SK-N-SH (cell line): Measurements from ENCODE around the gene FRRS1L.

Experiments used
- EZH2phosphoT487 ChIP-seq: fragments of 200-600 bp; sonication (generic); IDR thresholded peaks from 2 replicates; pipeline ENCODE4 v1.6.1; 2017; ENCODE audit warnings: low read depth, mixed run types, mild to moderate bottlenecking, antibody characterized with exemption, moderate library complexity, borderline replicate concordance
- MXI1 ChIP-seq: IDR thresholded peaks from 2 replicates; pipeline ENCODE4 v1.6.1; 2012; ENCODE audit warnings: mild to moderate bottlenecking, low read depth, low read length, improper control_type of control experiment
- POLR2AphosphoS5 ChIP-seq: IDR thresholded peaks from 2 replicates; pipeline ENCODE4 v1.6.1; 2012; ENCODE audit warnings: low read depth, low read length
- SMC3 ChIP-seq: IDR thresholded peaks from 2 replicates; pipeline ENCODE4 v1.6.1; 2012; ENCODE audit warnings: low read depth, low read length, improper control_type of control experiment
- TAF1 ChIP-seq: IDR thresholded peaks from 2 replicates; pipeline ENCODE4 v1.6.1; 2012; ENCODE audit warnings: low read depth, mild to moderate bottlenecking, low read length, moderate library complexity, borderline replicate concordance
- YY1 ChIP-seq: IDR thresholded peaks from 2 replicates; pipeline ENCODE4 v1.4.0; 2012; ENCODE audit warnings: low read depth, mild to moderate bottlenecking
- TF ChIP-seq, protein P1 (sequence below): IDR thresholded peaks from 2 replicates; pipeline ENCODE4 v1.4.0; 2012; ENCODE audit warnings: low read depth
- TF ChIP-seq, protein P2 (sequence below): fragments of 200-600 bp; sonication (generic); IDR thresholded peaks from 2 replicates; pipeline ENCODE4 v1.6.1; 2017; ENCODE audit warnings: antibody characterized with exemption, mild to moderate bottlenecking, moderate library complexity

DNA sequence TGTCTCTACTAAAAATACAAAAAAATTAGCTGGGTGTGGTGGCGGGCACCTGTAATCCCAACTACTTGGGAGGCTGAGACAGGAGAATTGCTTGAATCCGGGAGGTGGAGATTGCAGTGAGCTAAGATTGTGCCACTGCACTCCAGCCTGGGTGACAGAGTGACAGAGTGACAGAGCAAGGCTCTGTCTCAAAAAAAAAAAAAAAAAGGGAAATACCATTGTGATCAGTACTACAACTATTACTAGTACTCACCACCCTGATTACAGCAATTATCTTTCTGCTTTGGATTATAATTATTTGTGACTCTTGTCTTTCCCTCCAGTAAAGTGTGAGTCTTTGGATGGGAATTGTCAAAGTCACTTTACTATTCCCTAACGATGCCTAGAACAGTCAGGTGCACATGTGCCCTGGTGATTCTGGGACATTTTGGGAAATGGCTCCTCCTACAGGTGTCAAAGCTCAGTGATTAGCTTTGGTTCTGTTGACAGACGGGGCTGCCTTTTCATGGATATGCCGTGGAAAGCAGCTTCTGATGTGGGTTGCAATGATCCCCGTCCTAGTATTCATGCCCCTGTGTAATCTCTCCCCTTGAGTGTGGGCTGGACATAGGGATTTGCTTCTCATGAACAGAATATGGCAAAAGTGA lies 31.8 kb upstream of the FRRS1L start:
- TF ChIP-seq YY1, result no peak
- no peak for TF ChIP-seq TAF1
- TF ChIP-seq MXI1, result no peak
- TF ChIP-seq, protein P1, sequence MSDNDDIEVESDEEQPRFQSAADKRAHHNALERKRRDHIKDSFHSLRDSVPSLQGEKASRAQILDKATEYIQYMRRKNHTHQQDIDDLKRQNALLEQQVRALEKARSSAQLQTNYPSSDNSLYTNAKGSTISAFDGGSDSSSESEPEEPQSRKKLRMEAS, result no peak
- no peak for TF ChIP-seq EZH2phosphoT487
- TF ChIP-seq SMC3, result 0 out of 2 replicates have a peak, but pooled peaks have one; percentile 4
- TF ChIP-seq, protein P2, sequence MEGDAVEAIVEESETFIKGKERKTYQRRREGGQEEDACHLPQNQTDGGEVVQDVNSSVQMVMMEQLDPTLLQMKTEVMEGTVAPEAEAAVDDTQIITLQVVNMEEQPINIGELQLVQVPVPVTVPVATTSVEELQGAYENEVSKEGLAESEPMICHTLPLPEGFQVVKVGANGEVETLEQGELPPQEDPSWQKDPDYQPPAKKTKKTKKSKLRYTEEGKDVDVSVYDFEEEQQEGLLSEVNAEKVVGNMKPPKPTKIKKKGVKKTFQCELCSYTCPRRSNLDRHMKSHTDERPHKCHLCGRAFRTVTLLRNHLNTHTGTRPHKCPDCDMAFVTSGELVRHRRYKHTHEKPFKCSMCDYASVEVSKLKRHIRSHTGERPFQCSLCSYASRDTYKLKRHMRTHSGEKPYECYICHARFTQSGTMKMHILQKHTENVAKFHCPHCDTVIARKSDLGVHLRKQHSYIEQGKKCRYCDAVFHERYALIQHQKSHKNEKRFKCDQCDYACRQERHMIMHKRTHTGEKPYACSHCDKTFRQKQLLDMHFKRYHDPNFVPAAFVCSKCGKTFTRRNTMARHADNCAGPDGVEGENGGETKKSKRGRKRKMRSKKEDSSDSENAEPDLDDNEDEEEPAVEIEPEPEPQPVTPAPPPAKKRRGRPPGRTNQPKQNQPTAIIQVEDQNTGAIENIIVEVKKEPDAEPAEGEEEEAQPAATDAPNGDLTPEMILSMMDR, result peak; percentile 28
- TF ChIP-seq POLR2AphosphoS5, result no peak
